ENCODE results near the gene AFDN.

AFDN gene

DNA sequence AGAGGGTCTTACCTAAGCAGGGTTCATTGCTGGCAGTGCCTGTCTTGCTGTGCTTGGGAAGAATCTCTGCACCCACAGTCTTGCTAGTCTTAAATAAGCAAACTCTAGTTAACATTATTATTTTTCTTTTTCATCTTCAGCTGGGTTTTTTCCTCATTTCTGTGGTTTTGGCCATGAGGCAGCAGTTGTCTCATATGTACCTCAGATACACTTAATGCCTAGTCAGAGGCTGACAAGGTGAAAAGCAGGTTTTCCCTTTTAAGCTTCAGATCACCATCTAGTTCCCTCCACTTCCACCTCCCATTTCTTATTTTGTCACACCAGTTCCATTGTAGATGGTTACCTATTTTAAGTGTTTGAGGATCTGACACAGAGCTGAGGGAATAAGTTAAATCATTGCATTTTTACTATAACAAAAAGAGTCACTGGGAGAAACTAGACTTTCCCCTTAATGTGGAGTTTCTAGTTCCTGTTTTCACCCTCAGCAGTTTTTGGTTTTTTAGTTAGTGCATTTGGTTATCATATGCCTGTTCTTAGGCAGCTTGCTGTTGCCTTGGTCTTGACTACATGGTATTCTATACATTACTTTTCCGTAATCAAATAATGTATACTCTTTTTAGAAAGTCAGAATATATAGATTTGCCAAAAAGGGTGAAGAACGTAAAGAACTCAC, 46.0 kb downstream of the AFDN start:
- Histone ChIP-seq H3K9me2 (replicated peaks; ENCODE audit: insufficient read depth, low read length) (no peaks in the 10 kb centered on the region), H4K20me1 (ENCODE audit: insufficient read depth, low read length) (no peaks in the 10 kb centered on the region), H3K9me3 (replicated peaks; ENCODE audit: insufficient read depth, low read length) (no peaks in the 10 kb centered on the region), H3K36me3 (replicated peaks; ENCODE audit: insufficient read depth, low read length) (no peaks in the 10 kb centered on the region), H3F3A (ENCODE audit: insufficient read depth, low read length) (no peaks in the 10 kb centered on the region), H3K4me1 (ENCODE audit: low read length) (no peaks in the 10 kb centered on the region), H3K4me3 (ENCODE audit: low read length) (no peak overlapping the region), H2AFZ (ENCODE audit: low read length) (no peak overlapping the region), H3K27ac (ENCODE audit: low read length) (no peak overlapping the region), H3K27me3 (replicated peaks; ENCODE audit: insufficient read depth, low read length) (no peaks in the 10 kb centered on the region), H3K79me2 (ENCODE audit: low read length) (no peaks in the 10 kb centered on the region), H3K9ac (ENCODE audit: low read length) (no peak overlapping the region), H3K4me2 (ENCODE audit: low read depth, low read length) (no peak overlapping the region)
- no peak for DNase-seq
- no peak for TF ChIP-seq EZH2phosphoT487 (IDR thresholded peaks at IDR 0.05; ENCODE audit: low read length)
- TF ChIP-seq, protein P1, sequence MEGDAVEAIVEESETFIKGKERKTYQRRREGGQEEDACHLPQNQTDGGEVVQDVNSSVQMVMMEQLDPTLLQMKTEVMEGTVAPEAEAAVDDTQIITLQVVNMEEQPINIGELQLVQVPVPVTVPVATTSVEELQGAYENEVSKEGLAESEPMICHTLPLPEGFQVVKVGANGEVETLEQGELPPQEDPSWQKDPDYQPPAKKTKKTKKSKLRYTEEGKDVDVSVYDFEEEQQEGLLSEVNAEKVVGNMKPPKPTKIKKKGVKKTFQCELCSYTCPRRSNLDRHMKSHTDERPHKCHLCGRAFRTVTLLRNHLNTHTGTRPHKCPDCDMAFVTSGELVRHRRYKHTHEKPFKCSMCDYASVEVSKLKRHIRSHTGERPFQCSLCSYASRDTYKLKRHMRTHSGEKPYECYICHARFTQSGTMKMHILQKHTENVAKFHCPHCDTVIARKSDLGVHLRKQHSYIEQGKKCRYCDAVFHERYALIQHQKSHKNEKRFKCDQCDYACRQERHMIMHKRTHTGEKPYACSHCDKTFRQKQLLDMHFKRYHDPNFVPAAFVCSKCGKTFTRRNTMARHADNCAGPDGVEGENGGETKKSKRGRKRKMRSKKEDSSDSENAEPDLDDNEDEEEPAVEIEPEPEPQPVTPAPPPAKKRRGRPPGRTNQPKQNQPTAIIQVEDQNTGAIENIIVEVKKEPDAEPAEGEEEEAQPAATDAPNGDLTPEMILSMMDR (IDR thresholded peaks at IDR 0.05; ENCODE audit: low read length), result no peak
- no peak for TF ChIP-seq EZH2 (optimal IDR thresholded peaks at IDR 0.05; ENCODE audit: low read depth, low read length)

DNA sequence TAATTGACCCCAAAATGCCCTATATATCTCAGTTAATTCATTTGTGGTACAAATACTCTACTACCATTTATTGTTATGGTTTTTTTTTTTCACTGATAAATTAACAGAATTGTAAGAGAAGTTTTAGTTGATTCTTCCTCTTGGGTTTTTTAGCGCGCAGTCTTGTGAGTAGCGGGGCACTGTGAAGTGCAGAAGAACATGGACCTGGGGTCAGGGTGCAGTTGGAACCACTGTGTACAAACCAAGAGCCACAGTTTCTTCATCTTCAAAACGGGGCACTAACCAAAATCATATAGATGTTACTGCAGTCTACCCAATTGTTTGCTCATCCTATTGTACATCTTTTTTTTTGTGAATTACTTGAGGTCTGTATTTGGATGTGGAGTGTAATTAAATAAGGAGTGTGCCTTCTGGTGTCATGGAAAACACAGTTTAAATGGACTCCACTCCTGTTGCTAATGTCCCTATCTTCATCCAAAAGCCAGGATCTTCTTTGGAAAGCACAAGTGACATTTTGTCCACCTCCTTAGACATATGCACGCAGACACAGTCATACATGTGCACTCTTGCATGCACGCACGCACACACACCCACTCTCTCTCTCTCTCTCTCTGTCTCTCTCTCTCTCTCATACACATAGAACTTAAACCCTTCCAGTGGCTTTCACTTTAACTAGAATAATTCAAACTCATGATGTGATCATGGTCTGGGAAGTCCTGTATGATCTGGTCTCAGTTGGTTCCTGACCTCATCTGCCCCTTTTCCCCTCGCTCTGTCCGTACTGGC, 51.5 kb downstream of the AFDN start:
- TF ChIP-seq EZH2phosphoT487 (IDR thresholded peaks at IDR 0.05; ENCODE audit: low read length), result no peak
- TF ChIP-seq, protein P1 (IDR thresholded peaks at IDR 0.05; ENCODE audit: low read length), result no peak
- TF ChIP-seq EZH2 (optimal IDR thresholded peaks at IDR 0.05; ENCODE audit: low read depth, low read length), result no peak
- Histone ChIP-seq H3K27ac (ENCODE audit: low read length) (no peak overlapping the region), H3K27me3 (replicated peaks; ENCODE audit: insufficient read depth, low read length) (no peaks in the 10 kb centered on the region), H3K4me1 (ENCODE audit: low read length) (no peaks in the 10 kb centered on the region), H3K9ac (ENCODE audit: low read length) (no peak overlapping the region), H3K36me3 (replicated peaks; ENCODE audit: insufficient read depth, low read length) (no peaks in the 10 kb centered on the region), H3K4me3 (ENCODE audit: low read length) (no peak overlapping the region), H2AFZ (ENCODE audit: low read length) (no peak overlapping the region), H4K20me1 (ENCODE audit: insufficient read depth, low read length) (no peaks in the 10 kb centered on the region), H3K4me2 (ENCODE audit: low read depth, low read length) (no peak overlapping the region), H3K79me2 (ENCODE audit: low read length) (no peaks in the 10 kb centered on the region), H3K9me3 (replicated peaks; ENCODE audit: insufficient read depth, low read length) (no peaks in the 10 kb centered on the region), H3K9me2 (replicated peaks; ENCODE audit: insufficient read depth, low read length) (no peaks in the 10 kb centered on the region), H3F3A (ENCODE audit: insufficient read depth, low read length) (no peaks in the 10 kb centered on the region)
- no peak for DNase-seq

DNA sequence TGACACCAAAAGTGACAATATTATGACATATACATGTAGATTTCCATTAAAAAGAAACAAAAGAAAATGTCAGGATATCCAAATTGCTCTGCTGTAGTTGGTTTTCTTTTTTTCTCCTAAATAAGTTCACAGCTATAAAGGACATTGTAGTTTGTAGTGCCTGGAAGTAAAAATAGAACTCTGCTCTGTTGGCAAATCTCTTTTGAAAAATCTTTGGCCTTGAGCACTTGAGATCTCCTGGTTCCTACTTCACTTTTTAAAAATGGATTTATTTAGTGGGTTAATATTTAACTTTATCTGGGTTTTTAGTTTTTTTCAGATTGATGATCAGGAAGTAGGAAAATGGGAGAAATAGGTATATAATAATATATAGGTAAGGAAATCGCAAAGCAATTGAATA, 52.9 kb downstream of the AFDN start:
- Histone ChIP-seq H3F3A (ENCODE audit: insufficient read depth, low read length) (no peaks in the 10 kb centered on the region), H4K20me1 (ENCODE audit: insufficient read depth, low read length) (no peaks in the 10 kb centered on the region), H3K79me2 (ENCODE audit: low read length) (no peaks in the 10 kb centered on the region), H3K27ac (ENCODE audit: low read length) (no peak overlapping the region), H3K4me3 (ENCODE audit: low read length) (no peak overlapping the region), H3K27me3 (replicated peaks; ENCODE audit: insufficient read depth, low read length) (no peaks in the 10 kb centered on the region), H3K4me1 (ENCODE audit: low read length) (no peaks in the 10 kb centered on the region), H3K9me3 (replicated peaks; ENCODE audit: insufficient read depth, low read length) (no peaks in the 10 kb centered on the region), H3K9ac (ENCODE audit: low read length) (no peak overlapping the region), H3K4me2 (ENCODE audit: low read depth, low read length) (no peak overlapping the region), H2AFZ (ENCODE audit: low read length) (no peak overlapping the region), H3K9me2 (replicated peaks; ENCODE audit: insufficient read depth, low read length) (no peaks in the 10 kb centered on the region), H3K36me3 (replicated peaks; ENCODE audit: insufficient read depth, low read length) (no peaks in the 10 kb centered on the region)
- no peak for DNase-seq
- TF ChIP-seq EZH2phosphoT487 (IDR thresholded peaks at IDR 0.05; ENCODE audit: low read length) (no peak), EZH2 (optimal IDR thresholded peaks at IDR 0.05; ENCODE audit: low read depth, low read length) (no peak)
- TF ChIP-seq, protein P1 (IDR thresholded peaks at IDR 0.05; ENCODE audit: low read length), result no peak

Measured in MM.1S (cell line).